Activated gamma-delta T cell (primary cell): Measurements from ENCODE around the gene PIGU.

Experiments used
- DNase-seq: peaks from one replicate; lab custom pipeline; 2025; lab: John Stamatoyannopoulos, UW

Gene PIGU

GRCh38 chr20:34512266-34512954, 164.5 kb downstream of the PIGU start:
- DNase-seq = no peak

GRCh38 chr20:34511891-34512265, 165.0 kb downstream of the PIGU start:
- DNase-seq = no peak

DNA sequence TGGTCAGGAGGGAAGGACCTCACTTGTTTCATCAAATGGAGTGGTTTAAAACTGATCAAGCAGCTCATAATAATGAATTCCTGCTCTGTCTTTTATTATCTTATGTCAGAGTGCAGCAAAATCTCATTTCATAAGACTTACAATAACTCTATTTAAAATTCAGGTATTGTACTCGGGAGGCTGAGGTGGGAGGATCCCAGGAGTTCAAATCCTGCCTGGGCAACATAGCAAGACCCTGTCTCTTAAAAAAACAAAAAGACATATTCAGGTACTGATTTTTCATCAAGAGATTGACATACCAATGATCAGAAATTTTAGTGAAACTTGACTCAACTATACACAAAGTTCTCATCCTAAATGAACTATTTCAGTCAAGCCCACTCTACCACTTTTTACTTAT, 166.3 kb downstream of the PIGU start:
- no peak for DNase-seq
